HepG2 (cell line): ENCODE results near the gene CLDND2. TPM values are rescaled to one million over a fixed set of nuclear protein-coding genes. Genes with fewer than 3 reads are reported as not detected.

Experiments used
- BORCS8-MEF2B ChIP-seq: sonication (generic); formaldehyde crosslinking; IDR thresholded peaks from 2 replicates; pipeline ENCODE4 v1.8.0; 2022; ENCODE audit warnings: mild to moderate bottlenecking, missing genetic modification reagents
- CENPX ChIP-seq: sonication (generic); formaldehyde crosslinking; IDR thresholded peaks from 2 replicates; pipeline ENCODE4 v1.9.0; 2021; ENCODE audit warnings: mild to moderate bottlenecking, missing genetic modification reagents, moderate library complexity
- GFI1 ChIP-seq: sonication (generic); formaldehyde crosslinking; IDR thresholded peaks from 2 replicates; pipeline ENCODE4 v1.5.0; 2020; ENCODE audit warnings: missing genetic modification reagents, mild to moderate bottlenecking, borderline replicate concordance
- HMG20B ChIP-seq: conservative IDR thresholded peaks from 2 replicates; pipeline ENCODE4 v1.6.1; 2016; ENCODE audit warnings: missing genetic modification reagents, missing compliant biosample characterization
- MBNL3 ChIP-seq: fragments of 250-450 bp; sonication (Bioruptor Pico); conservative IDR thresholded peaks from 2 replicates; pipeline ENCODE4 v1.8.0; 2022; ENCODE audit warnings: mild to moderate bottlenecking, inconsistent platforms
- MEF2D ChIP-seq: sonication (generic); formaldehyde crosslinking; IDR thresholded peaks from 2 replicates; pipeline ENCODE4 v1.5.1; 2020; ENCODE audit warnings: mild to moderate bottlenecking, missing genetic modification reagents
- NFYC ChIP-seq: IDR thresholded peaks from 2 replicates; pipeline ENCODE4 v1.6.1; 2016; ENCODE audit warnings: missing genetic modification reagents, missing compliant biosample characterization
- PAX8 ChIP-seq: sonication (generic); formaldehyde crosslinking; IDR thresholded peaks from 2 replicates; pipeline ENCODE4 v1.8.0; 2022; ENCODE audit warnings: mild to moderate bottlenecking, missing genetic modification reagents, borderline replicate concordance
- RBAK ChIP-seq: sonication (generic); formaldehyde crosslinking; IDR thresholded peaks from 2 replicates; pipeline ENCODE4 v1.5.1; 2020; ENCODE audit warnings: mild to moderate bottlenecking, missing genetic modification reagents
- RBM39 ChIP-seq: fragments of 200-400 bp; formaldehyde crosslinking; IDR thresholded peaks from one replicate; pipeline ENCODE4 v1.6.1; 2018; ENCODE audit warnings: antibody characterized with exemption, mild to moderate bottlenecking, low read depth, low read length; ENCODE audit not compliant: poor library complexity, severe bottlenecking
- SKI ChIP-seq: fragments of 450-650 bp; IDR thresholded peaks from one replicate; pipeline ENCODE4 v1.6.1; 2018; ENCODE audit warnings: mild to moderate bottlenecking; ENCODE audit not compliant: partially characterized antibody
- SP4 ChIP-seq: sonication (generic); formaldehyde crosslinking; IDR thresholded peaks from 2 replicates; pipeline ENCODE4 v1.8.1; 2023; ENCODE audit warnings: mild to moderate bottlenecking, missing genetic modification reagents
- THAP11 ChIP-seq: IDR thresholded peaks from 2 replicates; pipeline ENCODE4 v1.6.1; 2016; ENCODE audit warnings: missing biosample characterization, missing genetic modification reagents
- THAP8 ChIP-seq: sonication (generic); formaldehyde crosslinking; IDR thresholded peaks from 2 replicates; pipeline ENCODE4 v1.5.1; 2020; ENCODE audit warnings: missing genetic modification reagents, mild to moderate bottlenecking, borderline replicate concordance
- YY1 ChIP-seq: IDR thresholded peaks from 2 replicates; pipeline ENCODE4 v1.6.1; 2011; ENCODE audit warnings: low read length, low read depth, moderate library complexity, mild to moderate bottlenecking; ENCODE audit not compliant: insufficient read depth, insufficient replicate concordance
- ZGPAT ChIP-seq: IDR thresholded peaks from 2 replicates; pipeline ENCODE4 v1.6.1; 2016; ENCODE audit warnings: mild to moderate bottlenecking
- ZNF138 ChIP-seq: sonication (generic); formaldehyde crosslinking; IDR thresholded peaks from 2 replicates; pipeline ENCODE4 v1.5.0; 2020; ENCODE audit warnings: mild to moderate bottlenecking, low read depth, missing genetic modification reagents
- ZZZ3 ChIP-seq: sonication (generic); formaldehyde crosslinking; IDR thresholded peaks from 2 replicates; pipeline ENCODE4 v1.4.0; 2020; ENCODE audit warnings: missing genetic modification reagents, mild to moderate bottlenecking, borderline replicate concordance
- polyA plus RNA-seq, 8 experiments: library from polyadenylated mRNA; depleted of rRNA in 3 of 8; stranded (reverse) in 7 of 8; unstranded in 1 of 8; fragments of >200 nt; fragmentation: Illumina TruSeq in 4 of 8; extraction: Trizol in 4 of 8; gene quantifications; 2 replicates each; pipeline versions ENCODE4 v1.2.1 to v1.2.3, GENCODE V29; 2011 to 2016; ENCODE audit warnings: low read depth in 4 of 8, missing spikeins in 1 of 8, mixed read lengths in 1 of 8; ENCODE audit not compliant: insufficient read depth in 1 of 8
- total RNA-seq, 5 experiments: library from RNA; depleted of rRNA; stranded (reverse); fragments of >200 nt; fragmentation: Illumina TruSeq; extraction: Trizol; gene quantifications; 2 replicates each; pipeline ENCODE4 v1.2.3, GENCODE V29; 2016; ENCODE audit warnings: low read depth in 1 of 5
- TF ChIP-seq, protein P1 (sequence below): sonication (generic); formaldehyde crosslinking; IDR thresholded peaks from 2 replicates; pipeline ENCODE4 v1.5.0; 2020; ENCODE audit warnings: missing genetic modification reagents, mild to moderate bottlenecking, borderline replicate concordance
- TF ChIP-seq, protein P2 (sequence below): sonication (generic); formaldehyde crosslinking; IDR thresholded peaks from 2 replicates; pipeline ENCODE4 v1.9.0; 2021; ENCODE audit warnings: missing genetic modification reagents, borderline replicate concordance

CLDND2 gene
- total and polyA plus RNA-seq, 2 of the 13 experiments (the other 11 are each of a cell fraction or from before 2014, with no cell fraction given), result 0.84 to 1.8 TPM

- no peak for TF ChIP-seq ZNF138
- no peak for TF ChIP-seq PAX8 (CRISPR knock-in tag)
- TF ChIP-seq GFI1 (CRISPR knock-in tag), result 0 out of 2 replicates have a peak, but pooled peaks have one; percentile 26
- TF ChIP-seq ZZZ3 (CRISPR knock-in tag), result no peak
- no peak for TF ChIP-seq RBAK (CRISPR knock-in tag)
- peak; percentile 39 for TF ChIP-seq SKI
- TF ChIP-seq THAP11 (CRISPR knock-in tag), result peak; percentile 57
- no peak for TF ChIP-seq YY1
- TF ChIP-seq SP4 (CRISPR knock-in tag), result no peak
- TF ChIP-seq HMG20B (CRISPR knock-in tag), result peak; percentile 42; the same call in 1 of the 2 replicates
- TF ChIP-seq CENPX (CRISPR knock-in tag), result no peak
- no peak for TF ChIP-seq BORCS8-MEF2B (CRISPR knock-in tag)
- TF ChIP-seq NFYC (CRISPR knock-in tag), result no peak
- TF ChIP-seq RBM39, result no peak
- no peak for TF ChIP-seq THAP8 (CRISPR knock-in tag)
- TF ChIP-seq ZGPAT (CRISPR knock-in tag), result peak; percentile 68; the same call in 1 of the 2 replicates
- TF ChIP-seq, protein P1, sequence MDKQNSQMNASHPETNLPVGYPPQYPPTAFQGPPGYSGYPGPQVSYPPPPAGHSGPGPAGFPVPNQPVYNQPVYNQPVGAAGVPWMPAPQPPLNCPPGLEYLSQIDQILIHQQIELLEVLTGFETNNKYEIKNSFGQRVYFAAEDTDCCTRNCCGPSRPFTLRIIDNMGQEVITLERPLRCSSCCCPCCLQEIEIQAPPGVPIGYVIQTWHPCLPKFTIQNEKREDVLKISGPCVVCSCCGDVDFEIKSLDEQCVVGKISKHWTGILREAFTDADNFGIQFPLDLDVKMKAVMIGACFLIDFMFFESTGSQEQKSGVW, result no peak
- TF ChIP-seq MBNL3 (CRISPR knock-in tag), result no peak
- TF ChIP-seq, protein P2, sequence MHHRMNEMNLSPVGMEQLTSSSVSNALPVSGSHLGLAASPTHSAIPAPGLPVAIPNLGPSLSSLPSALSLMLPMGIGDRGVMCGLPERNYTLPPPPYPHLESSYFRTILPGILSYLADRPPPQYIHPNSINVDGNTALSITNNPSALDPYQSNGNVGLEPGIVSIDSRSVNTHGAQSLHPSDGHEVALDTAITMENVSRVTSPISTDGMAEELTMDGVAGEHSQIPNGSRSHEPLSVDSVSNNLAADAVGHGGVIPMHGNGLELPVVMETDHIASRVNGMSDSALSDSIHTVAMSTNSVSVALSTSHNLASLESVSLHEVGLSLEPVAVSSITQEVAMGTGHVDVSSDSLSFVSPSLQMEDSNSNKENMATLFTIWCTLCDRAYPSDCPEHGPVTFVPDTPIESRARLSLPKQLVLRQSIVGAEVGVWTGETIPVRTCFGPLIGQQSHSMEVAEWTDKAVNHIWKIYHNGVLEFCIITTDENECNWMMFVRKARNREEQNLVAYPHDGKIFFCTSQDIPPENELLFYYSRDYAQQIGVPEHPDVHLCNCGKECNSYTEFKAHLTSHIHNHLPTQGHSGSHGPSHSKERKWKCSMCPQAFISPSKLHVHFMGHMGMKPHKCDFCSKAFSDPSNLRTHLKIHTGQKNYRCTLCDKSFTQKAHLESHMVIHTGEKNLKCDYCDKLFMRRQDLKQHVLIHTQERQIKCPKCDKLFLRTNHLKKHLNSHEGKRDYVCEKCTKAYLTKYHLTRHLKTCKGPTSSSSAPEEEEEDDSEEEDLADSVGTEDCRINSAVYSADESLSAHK, result no peak
- TF ChIP-seq MEF2D (CRISPR knock-in tag), result peak; percentile 39; the same call in 1 of the 2 replicates
Measured at GRCh38 chr19:51356159-51356801, 12.5 kb downstream of the CLDND2 start (continued).
